Activated B cell treated with CpG ODN at 0.5 μM for 24 hours (primary cell): ENCODE data around the gene CACHD1. TPM values are rescaled to one million over a fixed set of nuclear protein-coding genes. Genes with fewer than 3 reads are reported as not detected.

Experiments used
- ATAC-seq: fragments of 200-7000 bp; cut with Tn5 transposase; one replicate; pipeline ENCODE4 v1.10.0; 2021; ENCODE audit warnings: low read depth, mild to moderate bottlenecking, moderate library complexity
- CTCF ChIA-PET: fragments of 350-600 bp; sonication (Branson Sonifier 250); formaldehyde crosslinking; loops from one replicate; lab custom pipeline; 2021; ENCODE audit warnings: antibody characterized with exemption; lab: Charles Lee
- POLR2A ChIA-PET: fragments of 350-600 bp; sonication (Branson Sonifier 250); formaldehyde crosslinking; loops from one replicate; lab custom pipeline; 2021; ENCODE audit warnings: antibody characterized with exemption; lab: Charles Lee
- DNase-seq: peaks from one replicate; pipeline ENCODE4 v3.0.0; 2022
- H3K27ac Mint-ChIP-seq: one replicate; pipeline ENCODE4 v1.8.0; 2020; ENCODE audit warnings: mixed read lengths
- H3K27me3 Mint-ChIP-seq: one replicate; pipeline ENCODE4 v1.8.0; 2021; ENCODE audit warnings: mixed read lengths
- H3K36me3 Mint-ChIP-seq: one replicate; pipeline ENCODE4 v1.8.0; 2021; ENCODE audit warnings: low read depth, mixed read lengths
- H3K4me1 Mint-ChIP-seq: one replicate; pipeline ENCODE4 v1.8.0; 2021; ENCODE audit warnings: mixed read lengths
- H3K4me3 Mint-ChIP-seq: one replicate; pipeline ENCODE4 v1.8.0; 2020; ENCODE audit warnings: mild to moderate bottlenecking, mixed read lengths
- H3K9me3 Mint-ChIP-seq: one replicate; pipeline ENCODE4 v1.8.0; 2020; ENCODE audit warnings: mixed read lengths
- intact Hi-C: fragments of 100-400 bp; cut with micrococcal nuclease; formaldehyde crosslinking; loops from one replicate; pipeline ENCODE4 v1.15.1; 2024
- total RNA-seq: library from RNA; stranded (reverse); gene quantifications from 2 replicates; pipeline ENCODE4 v1.2.3, GENCODE V29; 2022
- TF ChIP-seq, protein P1 (sequence below): fragments of 200-600 bp; IDR thresholded peaks from one replicate; pipeline ENCODE4 v1.8.0; 2022; ENCODE audit warnings: antibody characterized with exemption, mild to moderate bottlenecking

CACHD1 gene
- total RNA-seq, 1 donor from 2014 or later = 0.22 TPM

GRCh38 chr1:64493831-64494230 lies 23.9 kb downstream of the CACHD1 start:
- DNase-seq = no peak
- CTCF ChIA-PET = no interaction called here
- POLR2A ChIA-PET = no interaction called here

GRCh38 chr1:64494659-64495058 lies 24.7 kb downstream of the CACHD1 start:
- Mint-ChIP-seq H3K36me3 (no peaks in the 10 kb centered on the region), H3K4me1 (no peaks in the 10 kb centered on the region), H3K9me3 (no peaks in the 10 kb centered on the region), H3K27me3 (peaks cover 12% of the 10 kb centered on the region), H3K4me3 (no peak overlapping the region), H3K27ac (no peak overlapping the region)
- ATAC-seq (no peak), DNase-seq (no peak)
- TF ChIP-seq, protein P1, sequence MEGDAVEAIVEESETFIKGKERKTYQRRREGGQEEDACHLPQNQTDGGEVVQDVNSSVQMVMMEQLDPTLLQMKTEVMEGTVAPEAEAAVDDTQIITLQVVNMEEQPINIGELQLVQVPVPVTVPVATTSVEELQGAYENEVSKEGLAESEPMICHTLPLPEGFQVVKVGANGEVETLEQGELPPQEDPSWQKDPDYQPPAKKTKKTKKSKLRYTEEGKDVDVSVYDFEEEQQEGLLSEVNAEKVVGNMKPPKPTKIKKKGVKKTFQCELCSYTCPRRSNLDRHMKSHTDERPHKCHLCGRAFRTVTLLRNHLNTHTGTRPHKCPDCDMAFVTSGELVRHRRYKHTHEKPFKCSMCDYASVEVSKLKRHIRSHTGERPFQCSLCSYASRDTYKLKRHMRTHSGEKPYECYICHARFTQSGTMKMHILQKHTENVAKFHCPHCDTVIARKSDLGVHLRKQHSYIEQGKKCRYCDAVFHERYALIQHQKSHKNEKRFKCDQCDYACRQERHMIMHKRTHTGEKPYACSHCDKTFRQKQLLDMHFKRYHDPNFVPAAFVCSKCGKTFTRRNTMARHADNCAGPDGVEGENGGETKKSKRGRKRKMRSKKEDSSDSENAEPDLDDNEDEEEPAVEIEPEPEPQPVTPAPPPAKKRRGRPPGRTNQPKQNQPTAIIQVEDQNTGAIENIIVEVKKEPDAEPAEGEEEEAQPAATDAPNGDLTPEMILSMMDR = no peak
- POLR2A ChIA-PET = no interaction called here
- CTCF ChIA-PET = no interaction called here
- intact Hi-C loops = no loop called here

More at GRCh38 chr1:64493831-64494230, 23.9 kb downstream of the CACHD1 start:
- H3K36me3 Mint-ChIP-seq = no peaks in the 10 kb centered on the region
- H3K4me1 Mint-ChIP-seq = no peaks in the 10 kb centered on the region
- ATAC-seq = no peak
- no peaks in the 10 kb centered on the region for H3K9me3 Mint-ChIP-seq
- intact Hi-C loops = no loop called here
- no peak overlapping the region for H3K4me3 Mint-ChIP-seq
- peaks cover 12% of the 10 kb centered on the region for H3K27me3 Mint-ChIP-seq
- no peak overlapping the region for H3K27ac Mint-ChIP-seq
- TF ChIP-seq, protein P1 = no peak

DNA sequence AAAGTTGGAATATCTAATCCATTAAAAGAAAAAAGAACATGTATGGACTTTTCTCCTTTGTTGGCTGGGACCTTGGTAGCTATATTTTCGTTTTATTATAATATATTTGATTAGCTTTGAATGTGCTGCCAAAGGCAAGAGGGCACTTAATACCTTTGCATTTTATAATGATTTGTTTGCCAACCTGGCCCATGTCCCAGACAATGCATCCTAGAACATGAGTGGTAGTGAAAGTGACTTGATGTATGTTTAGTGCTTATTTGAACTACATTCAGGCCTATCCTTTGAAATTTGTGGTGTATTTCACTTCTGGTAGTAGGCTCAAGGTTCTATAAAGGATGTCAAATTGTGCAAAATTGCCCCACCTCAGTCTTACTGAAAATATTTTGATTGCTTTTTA lies 25.9 kb downstream of the CACHD1 start:
- CTCF ChIA-PET = no interaction called here
- intact Hi-C loops = no loop called here
- POLR2A ChIA-PET = interaction anchor here (0.7 kb wide), 1 partner anchor 51 kb away, joined by 4 read pairs; no protein-coding TSS in a partner anchor
- TF ChIP-seq, protein P1 = no peak
- Mint-ChIP-seq H3K36me3 (no peaks in the 10 kb centered on the region), H3K27me3 (peaks cover 12% of the 10 kb centered on the region), H3K27ac (no peak overlapping the region), H3K9me3 (no peaks in the 10 kb centered on the region), H3K4me3 (no peak overlapping the region), H3K4me1 (no peaks in the 10 kb centered on the region)
- ATAC-seq = no peak
- DNase-seq = no peak

DNA sequence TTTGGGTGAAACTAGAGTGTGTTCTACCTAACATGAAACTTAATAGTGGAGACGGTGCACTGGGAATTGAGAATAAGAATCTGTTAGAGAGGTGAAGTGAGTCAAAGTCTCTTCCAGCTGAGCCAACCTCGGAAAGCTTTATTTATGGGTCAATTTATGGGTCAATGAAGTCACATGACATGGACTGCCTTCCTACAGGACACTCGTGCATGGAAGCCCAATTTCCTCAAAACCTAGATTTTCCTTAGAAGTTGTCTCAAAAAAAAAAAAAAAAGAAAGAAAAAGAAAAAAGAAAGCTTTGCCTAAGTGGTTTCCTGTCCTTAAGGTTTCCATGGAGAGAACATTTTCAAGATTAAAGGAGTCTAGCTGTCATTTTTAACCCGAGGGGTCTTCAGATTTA lies 26.7 kb downstream of the CACHD1 start:
- DNase-seq = no peak
- TF ChIP-seq, protein P1 = no peak
- no peak overlapping the region for H3K4me3 Mint-ChIP-seq
- CTCF ChIA-PET = no interaction called here
- H3K36me3 Mint-ChIP-seq = no peaks in the 10 kb centered on the region
- peaks cover 12% of the 10 kb centered on the region for H3K27me3 Mint-ChIP-seq
- ATAC-seq = no peak
- no peaks in the 10 kb centered on the region for H3K9me3 Mint-ChIP-seq
- H3K27ac Mint-ChIP-seq = no peak overlapping the region
- intact Hi-C loops = no loop called here
- POLR2A ChIA-PET = interaction anchor here (1.0 kb wide), 1 partner anchor 138 kb away, joined by 13 read pairs; no protein-coding TSS in a partner anchor
- H3K4me1 Mint-ChIP-seq = no peaks in the 10 kb centered on the region

DNA sequence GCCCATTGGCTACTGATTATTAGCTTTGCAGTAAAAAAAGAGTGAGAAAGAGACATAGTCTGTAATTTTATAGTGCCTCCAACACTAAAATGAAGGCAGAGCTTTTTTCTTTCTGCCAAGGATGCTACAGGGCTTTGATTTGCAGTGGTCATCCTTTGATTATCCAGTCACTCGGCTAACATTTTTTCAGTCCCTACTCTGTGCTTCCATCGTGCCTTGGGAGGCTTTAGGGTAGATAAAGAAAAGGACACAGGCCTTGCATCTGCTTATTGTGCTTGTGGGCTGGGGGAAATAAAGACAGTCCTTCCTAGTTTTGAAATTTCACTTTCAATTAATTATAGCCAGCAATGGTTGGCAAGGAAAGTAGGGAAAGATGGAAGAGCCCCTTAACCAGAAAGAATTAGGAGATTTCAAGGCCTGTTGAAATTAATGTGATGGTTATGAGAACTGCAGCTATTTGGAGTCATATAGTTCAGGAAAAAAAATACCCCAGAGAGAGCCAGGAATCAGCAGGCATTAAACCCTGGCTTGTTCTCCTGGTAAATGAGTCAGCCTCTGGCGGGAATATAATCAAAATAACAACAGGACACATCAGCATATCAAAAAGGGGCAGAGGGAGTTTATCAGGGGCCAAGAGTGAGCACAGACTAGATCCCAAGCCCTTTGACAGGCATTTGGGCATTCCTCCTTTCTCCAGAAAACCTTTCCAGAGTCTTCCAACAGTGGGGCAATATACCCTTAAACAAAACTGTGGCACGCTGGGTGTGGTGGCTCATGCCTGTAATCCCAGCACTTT lies 27.4 kb downstream of the CACHD1 start:
- ChIA-PET POLR2A (interaction anchor here (1.0 kb wide), 1 partner anchor 138 kb away, joined by 13 read pairs; no protein-coding TSS in a partner anchor), CTCF (interaction anchor here (0.7 kb wide), 1 partner anchor 61 kb away, joined by 3 read pairs; no protein-coding TSS in a partner anchor)
- TF ChIP-seq, protein P1 = no peak
- no peak overlapping the region for H3K4me3 Mint-ChIP-seq
- no peak overlapping the region for H3K27ac Mint-ChIP-seq
- DNase-seq (no peak), ATAC-seq (no peak)
- H3K27me3 Mint-ChIP-seq = peaks cover 16% of the 10 kb centered on the region
- H3K4me1 Mint-ChIP-seq = no peaks in the 10 kb centered on the region
- intact Hi-C loops = no loop called here
- no peaks in the 10 kb centered on the region for H3K36me3 Mint-ChIP-seq
- H3K9me3 Mint-ChIP-seq = no peaks in the 10 kb centered on the region
